Measurements from ENCODE around the gene SLC8A1. TPM values are rescaled to one million over a fixed set of nuclear protein-coding genes. Genes with fewer than 3 reads are reported as not detected.

SLC8A1 gene
- total RNA-seq, 1 experiment from 2014 or later: 1.7 TPM

DNA sequence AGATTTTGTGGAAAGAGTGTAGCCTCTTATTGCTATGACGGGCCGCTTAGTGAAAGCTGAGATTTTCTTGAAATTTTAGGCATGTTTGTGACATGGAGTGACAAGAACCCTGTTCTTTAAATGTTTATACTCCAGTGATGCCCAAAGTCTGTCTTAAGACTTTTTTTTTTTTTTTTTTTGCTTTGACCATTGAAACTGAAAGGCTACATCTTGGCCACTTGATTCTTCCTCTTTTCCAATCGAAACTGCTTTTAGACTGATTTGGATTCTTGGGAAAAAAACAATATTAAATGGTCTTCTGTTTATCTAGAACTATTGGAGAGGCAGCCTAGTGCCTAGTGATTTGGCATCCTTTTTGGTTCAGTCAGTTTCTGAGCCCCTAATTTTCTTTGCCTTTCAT is 2.4 kb upstream of the SLC8A1 start:
- H2BK5ac ChIP-seq (ENCODE audit: insufficient read length, low read length): no peak overlapping the region
- no peaks in the 10 kb centered on the region; the same call in 1 of the 2 replicates for H3K79me2 ChIP-seq (ENCODE audit: insufficient read depth, low read length)
- H3K23ac ChIP-seq (ENCODE audit: insufficient read length, low read depth, low read length): no peak overlapping the region
- H3K9ac ChIP-seq (ENCODE audit: extremely low read depth, insufficient read length, low read length): no peak overlapping the region
- no peak overlapping the region for H2BK120ac ChIP-seq (ENCODE audit: low read depth, low read length, poor library complexity, severe bottlenecking)
- TF ChIP-seq, protein P1, sequence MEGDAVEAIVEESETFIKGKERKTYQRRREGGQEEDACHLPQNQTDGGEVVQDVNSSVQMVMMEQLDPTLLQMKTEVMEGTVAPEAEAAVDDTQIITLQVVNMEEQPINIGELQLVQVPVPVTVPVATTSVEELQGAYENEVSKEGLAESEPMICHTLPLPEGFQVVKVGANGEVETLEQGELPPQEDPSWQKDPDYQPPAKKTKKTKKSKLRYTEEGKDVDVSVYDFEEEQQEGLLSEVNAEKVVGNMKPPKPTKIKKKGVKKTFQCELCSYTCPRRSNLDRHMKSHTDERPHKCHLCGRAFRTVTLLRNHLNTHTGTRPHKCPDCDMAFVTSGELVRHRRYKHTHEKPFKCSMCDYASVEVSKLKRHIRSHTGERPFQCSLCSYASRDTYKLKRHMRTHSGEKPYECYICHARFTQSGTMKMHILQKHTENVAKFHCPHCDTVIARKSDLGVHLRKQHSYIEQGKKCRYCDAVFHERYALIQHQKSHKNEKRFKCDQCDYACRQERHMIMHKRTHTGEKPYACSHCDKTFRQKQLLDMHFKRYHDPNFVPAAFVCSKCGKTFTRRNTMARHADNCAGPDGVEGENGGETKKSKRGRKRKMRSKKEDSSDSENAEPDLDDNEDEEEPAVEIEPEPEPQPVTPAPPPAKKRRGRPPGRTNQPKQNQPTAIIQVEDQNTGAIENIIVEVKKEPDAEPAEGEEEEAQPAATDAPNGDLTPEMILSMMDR (conservative IDR thresholded peaks at IDR 0.05): no peak
- H2AFZ ChIP-seq (ENCODE audit: low read length): no peak overlapping the region
- no peak overlapping the region for H4K5ac ChIP-seq (ENCODE audit: insufficient read length, low read depth, low read length)
- no peak overlapping the region for H3K18ac ChIP-seq (ENCODE audit: insufficient read length, low read depth, low read length)
- peaks cover 9% of the 10 kb centered on the region for H3K23me2 ChIP-seq (ENCODE audit: insufficient read length, low read depth, low read length, poor library complexity, severe bottlenecking)
- Mint-ChIP-seq H3K4me3 (no peak overlapping the region), H3K4me1 (peaks cover 31 to 40% of the 10 kb centered on the region in 2 experiments), H3K36me3 (ENCODE audit: insufficient read depth in 1 of 3, low read depth in 3 of 3) (no peaks in the 10 kb centered on the region), H3K27me3 (ENCODE audit: low read depth) (peaks cover 45% of the 10 kb centered on the region), H3K27ac (no peak overlapping the region), H3K9me3 (peaks cover 0 to 3% of the 10 kb centered on the region in 2 experiments; a peak in 2 of 5 replicates)
- H3K4me2 ChIP-seq (ENCODE audit: insufficient read depth, insufficient read length, low read length): no peak overlapping the region
- no peak overlapping the region for H2BK20ac ChIP-seq (ENCODE audit: low read depth, low read length, poor library complexity, severe bottlenecking)
- no CpG with 5 or more reads among the region's 3 CpGs for WGBS (ENCODE audit: extremely low coverage, insufficient read length, low lambda C conversion rate)
- no peak for DNase-seq
- no peak overlapping the region for H3T11ph ChIP-seq (ENCODE audit: low read length)
- no peak overlapping the region for H3K56ac ChIP-seq (ENCODE audit: insufficient read length, low read depth, low read length)
- H4K91ac ChIP-seq (ENCODE audit: insufficient read length, low read depth, low read length): no peak overlapping the region
- H3K14ac ChIP-seq (ENCODE audit: insufficient read depth, low read length): no peak overlapping the region
- no peak overlapping the region for H3K4ac ChIP-seq (ENCODE audit: low read depth, low read length)
- peaks cover 5% of the 10 kb centered on the region; the same call in 1 of the 2 replicates for H3K27me3 ChIP-seq (ENCODE audit: insufficient read depth, low read length)
- no peak overlapping the region for H2BK15ac ChIP-seq (ENCODE audit: low read depth, low read length)
- no peaks in the 10 kb centered on the region for H4K20me1 ChIP-seq (ENCODE audit: control insufficient read depth, insufficient read depth, insufficient read length)
- H3K27ac ChIP-seq (ENCODE audit: insufficient read length, low read depth, low read length): no peak overlapping the region
- H3K4me1 ChIP-seq (ENCODE audit: insufficient read depth, low read length): peaks cover 4% of the 10 kb centered on the region
- H2AK5ac ChIP-seq (ENCODE audit: insufficient read length, low read length): no peak overlapping the region
- no peaks in the 10 kb centered on the region for H3K79me1 ChIP-seq (ENCODE audit: insufficient read depth, low read depth, low read length, poor library complexity, severe bottlenecking)
- H2BK12ac ChIP-seq (ENCODE audit: insufficient read length, low read depth, low read length): no peak overlapping the region
- H4K8ac ChIP-seq (replicated peaks; ENCODE audit: insufficient read length, low read depth, low read length): no peak overlapping the region
- no peaks in the 10 kb centered on the region for H3K9me3 ChIP-seq (ENCODE audit: control insufficient read depth, low read depth, low read length)

Measured in H9 (cell line).